Type B pancreatic cell (in vitro differentiated cells): ENCODE measurements around the gene KCNQ5. TPM values are rescaled to one million over a fixed set of nuclear protein-coding genes. Genes with fewer than 3 reads are reported as not detected.

Experiments
- DNase-seq: peaks from one replicate; pipeline ENCODE4 v3.0.0; 2021; ENCODE audit warnings: mixed read lengths; ENCODE audit not compliant: unreplicated experiment; ENCODE audit errors: extremely low spot score
- H3K27ac Mint-ChIP-seq: 2 replicates; pipeline ENCODE4 v1.8.0; 2021; ENCODE audit warnings: mild to moderate bottlenecking, mixed read lengths
- H3K27me3 Mint-ChIP-seq: 2 replicates; pipeline ENCODE4 v1.8.0; 2021; ENCODE audit warnings: mixed read lengths
- H3K36me3 Mint-ChIP-seq: 2 replicates; pipeline ENCODE4 v1.8.0; 2021; ENCODE audit warnings: mixed read lengths
- H3K4me1 Mint-ChIP-seq: one replicate; pipeline ENCODE4 v1.8.0; 2021; ENCODE audit warnings: mixed read lengths; ENCODE audit not compliant: unreplicated experiment
- H3K4me3 Mint-ChIP-seq: 2 replicates; pipeline ENCODE4 v1.8.0; 2021; ENCODE audit warnings: mild to moderate bottlenecking, mixed read lengths
- H3K9me3 Mint-ChIP-seq: 2 replicates; pipeline ENCODE4 v1.8.0; 2021; ENCODE audit warnings: mixed read lengths
- CTCF ChIP-seq: fragments of 200-600 bp; sonication (generic); conservative IDR thresholded peaks from 2 replicates; pipeline ENCODE4 v1.5.0; 2021; ENCODE audit warnings: antibody characterized with exemption, mild to moderate bottlenecking
- total RNA-seq: library from RNA; stranded (reverse); gene quantifications from 2 replicates; pipeline ENCODE4 v1.2.1, GENCODE V29; 2021; ENCODE audit warnings: low replicate concordance

The KCNQ5 gene
- total RNA-seq, 1 donor from 2014 or later: 1.7 TPM

DNA sequence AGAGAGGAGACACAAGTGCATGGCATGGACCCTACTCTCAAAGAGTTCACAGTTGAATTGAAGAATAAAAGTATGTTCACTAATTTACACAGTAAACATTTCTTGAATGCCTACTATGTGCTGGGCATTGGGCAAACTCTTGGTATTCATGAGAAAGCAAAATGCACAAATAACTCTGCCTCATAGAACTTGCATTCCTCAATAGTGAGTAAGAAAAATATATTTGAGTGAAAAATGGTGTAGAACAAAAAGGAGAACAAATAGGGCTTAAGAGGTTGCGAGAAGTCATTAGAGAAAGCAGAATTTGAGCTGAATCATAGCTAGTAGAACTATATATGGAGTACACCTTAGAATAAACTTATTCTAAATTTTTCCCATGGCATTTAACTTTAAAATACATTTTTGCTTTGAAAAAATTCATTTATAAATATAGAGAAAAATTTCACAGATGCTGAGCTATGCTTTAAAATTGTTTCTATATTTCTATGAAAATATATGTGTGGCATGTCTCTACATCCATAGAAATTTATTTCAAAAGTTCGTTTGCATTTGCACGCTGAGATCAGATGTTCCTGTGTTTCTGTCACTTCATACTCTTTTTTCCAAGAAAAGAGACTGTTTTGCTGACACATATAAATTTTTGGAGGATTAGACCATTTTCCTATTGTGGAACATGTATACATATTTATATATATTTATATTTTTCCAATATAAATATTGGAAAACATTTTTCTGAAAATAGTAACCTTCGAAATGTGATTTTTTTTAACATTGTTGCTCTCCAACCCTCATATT, 236.1 kb downstream of the KCNQ5 start:
- Mint-ChIP-seq H3K9me3 (no peaks in the 10 kb centered on the region), H3K36me3 (no peaks in the 10 kb centered on the region), H3K27ac (no peak overlapping the region), H3K27me3 (no peaks in the 10 kb centered on the region), H3K4me3 (no peak overlapping the region), H3K4me1 (no peaks in the 10 kb centered on the region)
- DNase-seq: no peak
- TF ChIP-seq CTCF: no peak

DNA sequence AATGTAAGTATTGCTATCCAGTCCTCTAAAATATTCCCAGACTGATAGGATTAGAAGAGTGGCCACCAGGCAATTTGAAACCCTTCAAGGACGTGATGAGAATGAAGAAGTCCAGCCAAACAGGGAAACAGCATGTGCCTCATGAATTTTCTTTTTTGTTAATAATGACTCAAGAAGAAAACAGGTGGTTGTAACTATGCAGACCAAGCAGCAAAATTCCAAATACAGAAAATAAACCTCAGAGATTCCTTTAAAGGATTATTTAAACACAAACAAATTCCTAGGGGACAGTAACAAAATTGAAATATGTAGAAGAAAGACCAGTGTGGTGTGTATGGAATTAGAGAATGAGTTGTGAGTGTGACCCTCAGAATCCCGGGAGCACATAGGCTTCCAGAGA, 239.2 kb downstream of the KCNQ5 start:
- DNase-seq: no peak
- Mint-ChIP-seq H3K4me3 (no peak overlapping the region), H3K9me3 (no peaks in the 10 kb centered on the region), H3K27ac (no peak overlapping the region), H3K27me3 (no peaks in the 10 kb centered on the region), H3K36me3 (no peaks in the 10 kb centered on the region), H3K4me1 (no peaks in the 10 kb centered on the region)
- TF ChIP-seq CTCF: no peak

DNA sequence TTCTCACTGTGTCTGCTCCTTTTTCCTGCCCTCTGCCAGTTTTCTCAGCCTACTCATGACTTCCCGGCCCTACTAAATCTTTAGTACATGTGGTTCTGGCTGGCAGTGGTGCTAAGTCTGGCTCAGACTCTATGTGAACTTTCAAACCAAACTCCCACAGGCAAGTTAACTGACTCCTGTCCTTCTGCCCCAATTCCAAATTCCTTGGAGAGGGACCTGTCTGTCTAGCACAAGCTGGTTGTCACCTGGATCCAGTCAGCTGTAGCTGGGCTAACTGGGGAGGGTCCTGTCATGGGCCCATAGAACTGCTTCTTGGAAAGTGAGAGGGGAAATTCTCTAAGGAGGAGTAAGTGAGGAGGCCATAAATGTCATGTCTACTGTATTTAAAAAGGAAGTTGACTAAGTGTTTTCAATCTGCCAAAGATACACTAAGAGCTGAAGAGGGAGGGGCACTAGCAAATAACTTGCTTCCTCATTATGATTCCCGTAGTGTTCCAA, 240.1 kb downstream of the KCNQ5 start:
- H3K4me1 Mint-ChIP-seq: no peaks in the 10 kb centered on the region

GRCh38 chr6:72863131-72863530, 241.3 kb downstream of the KCNQ5 start:
- Mint-ChIP-seq H3K36me3 (no peaks in the 10 kb centered on the region), H3K9me3 (no peaks in the 10 kb centered on the region), H3K27ac (no peak overlapping the region), H3K4me3 (no peak overlapping the region), H3K4me1 (no peaks in the 10 kb centered on the region), H3K27me3 (no peaks in the 10 kb centered on the region)
- TF ChIP-seq CTCF: no peak
- no peak for DNase-seq

More for the DNA sequence above, 240.1 kb downstream of the KCNQ5 start:
- no peak for DNase-seq
- no peak for TF ChIP-seq CTCF
- H3K36me3 Mint-ChIP-seq: no peaks in the 10 kb centered on the region
- peak overlapping the region; percentile 10 for H3K27ac Mint-ChIP-seq
- H3K9me3 Mint-ChIP-seq: no peaks in the 10 kb centered on the region
- H3K27me3 Mint-ChIP-seq: no peaks in the 10 kb centered on the region
- no peak overlapping the region for H3K4me3 Mint-ChIP-seq

- Mint-ChIP-seq H3K27ac (no peak overlapping the region), H3K27me3 (no peaks in the 10 kb centered on the region), H3K4me1 (no peaks in the 10 kb centered on the region), H3K9me3 (no peaks in the 10 kb centered on the region), H3K4me3 (no peak overlapping the region), H3K36me3 (no peaks in the 10 kb centered on the region)
- no peak for TF ChIP-seq CTCF
- DNase-seq: no peak
Measured at GRCh38 chr6:72864236-72864635, 242.4 kb downstream of the KCNQ5 start.
